ENCODE data around the gene ERC2. TPM values are rescaled to one million over a fixed set of nuclear protein-coding genes. Genes with fewer than 3 reads are reported as not detected.

Gene ERC2
- total RNA-seq, 1 experiment from 2014 or later, result 1.2 TPM

GRCh38 chr3:55827786-55828185 is 640.5 kb downstream of the ERC2 start:
- DNase-seq (ENCODE audit: low read depth), result no peak

DNA sequence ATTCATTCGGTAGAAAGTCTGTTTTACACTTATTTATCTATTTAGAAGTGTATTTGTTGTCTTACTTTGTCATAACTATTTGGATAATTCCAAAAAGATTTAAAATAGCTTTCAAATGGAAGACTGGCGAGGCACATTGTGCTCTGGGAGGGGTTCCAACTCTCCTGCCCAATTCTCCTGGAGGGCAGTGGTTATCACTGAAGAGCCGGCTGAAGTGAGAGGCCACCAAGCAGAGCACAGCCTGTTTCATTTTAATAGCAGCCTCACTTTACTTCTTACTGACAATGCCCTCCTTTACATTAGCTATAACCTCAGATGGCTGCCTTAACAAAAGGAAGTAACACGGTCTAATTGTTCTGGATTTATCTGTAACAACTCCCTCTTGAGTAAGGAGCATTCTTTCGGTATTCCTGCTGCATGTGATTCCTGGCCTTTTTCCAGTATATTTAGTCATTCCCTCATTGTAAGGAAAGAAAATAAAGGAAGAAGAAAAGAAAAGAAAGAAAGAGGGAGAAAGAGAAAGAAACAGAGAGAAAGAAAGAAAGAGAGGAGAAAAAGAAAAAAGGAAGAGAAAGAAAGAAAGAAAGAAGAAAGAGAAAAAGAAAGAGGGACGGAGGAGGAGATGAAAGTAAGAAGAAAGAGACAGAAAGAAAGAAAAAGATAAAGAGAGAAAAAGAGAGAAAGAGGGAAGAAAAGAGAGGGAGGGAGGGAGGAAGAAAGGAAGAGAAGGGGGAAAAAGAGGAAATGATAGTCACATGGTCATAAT is 641.4 kb downstream of the ERC2 start:
- DNase-seq (ENCODE audit: low read depth), result no peak

DNA sequence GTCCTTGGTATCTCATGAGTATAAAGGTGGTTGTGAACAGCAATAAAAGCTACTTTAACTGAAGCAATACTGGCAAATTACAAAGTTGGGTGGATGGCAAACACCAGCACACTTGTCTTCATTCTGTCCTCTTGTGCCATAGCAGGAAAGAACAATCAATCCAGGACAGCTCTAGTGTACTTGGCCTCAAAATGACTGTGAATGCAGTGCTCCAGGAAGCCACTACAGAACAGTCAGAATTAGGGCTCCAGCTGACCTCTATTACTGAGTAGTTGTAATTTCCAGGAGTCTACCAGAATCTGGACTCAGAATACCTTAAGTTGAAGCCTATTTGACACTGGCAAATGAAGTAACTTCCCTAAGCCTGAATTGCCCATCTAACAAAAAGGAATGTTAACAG is 642.2 kb downstream of the ERC2 start:
- DNase-seq (ENCODE audit: low read depth), result no peak

DNA sequence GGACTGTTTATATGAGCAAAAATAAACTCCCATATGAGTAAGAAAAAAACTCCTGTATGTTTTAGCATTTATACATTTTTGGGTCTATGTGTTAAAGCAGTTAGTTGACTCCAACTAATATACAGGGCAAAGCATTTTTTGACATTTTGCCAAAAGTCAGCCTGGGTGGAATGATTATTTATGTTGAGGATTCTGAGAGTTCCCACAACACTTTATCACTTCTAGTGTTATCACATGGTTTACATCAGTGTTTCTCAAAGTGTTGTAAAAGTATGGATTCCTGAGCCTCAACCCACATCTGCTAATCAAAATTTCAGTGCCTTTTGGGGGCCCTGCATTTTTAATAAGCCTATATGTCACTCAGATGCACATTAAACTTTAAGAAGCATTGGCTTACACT is 643.9 kb downstream of the ERC2 start:
- no peak for DNase-seq (ENCODE audit: low read depth)

GRCh38 chr3:55823829-55824228 is 644.4 kb downstream of the ERC2 start:
- DNase-seq (ENCODE audit: low read depth), result no peak

- DNase-seq (ENCODE audit: low read depth), result no peak
Measured at GRCh38 chr3:55823001-55823400, 645.3 kb downstream of the ERC2 start.

DNA sequence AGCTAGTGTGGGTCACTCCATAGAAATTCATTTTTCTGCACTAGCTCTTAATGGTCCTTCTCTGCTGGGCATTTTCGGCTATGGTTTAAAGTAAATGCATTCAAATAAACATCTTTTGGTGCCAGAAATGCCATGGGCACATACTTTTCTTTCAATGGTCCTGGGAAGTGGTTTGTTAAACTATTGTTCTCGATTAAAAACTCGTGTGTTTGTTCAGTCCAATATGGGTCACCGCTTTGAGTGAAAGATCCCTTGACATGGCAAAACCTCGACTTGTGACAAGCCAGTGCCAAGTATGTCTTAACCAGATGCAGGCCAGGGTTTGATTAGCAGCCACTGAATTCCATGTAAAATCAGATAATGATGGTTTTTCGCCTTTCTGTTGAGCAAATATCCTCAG is 649.3 kb downstream of the ERC2 start:
- peak; percentile 20 for DNase-seq (ENCODE audit: low read depth)

DNA sequence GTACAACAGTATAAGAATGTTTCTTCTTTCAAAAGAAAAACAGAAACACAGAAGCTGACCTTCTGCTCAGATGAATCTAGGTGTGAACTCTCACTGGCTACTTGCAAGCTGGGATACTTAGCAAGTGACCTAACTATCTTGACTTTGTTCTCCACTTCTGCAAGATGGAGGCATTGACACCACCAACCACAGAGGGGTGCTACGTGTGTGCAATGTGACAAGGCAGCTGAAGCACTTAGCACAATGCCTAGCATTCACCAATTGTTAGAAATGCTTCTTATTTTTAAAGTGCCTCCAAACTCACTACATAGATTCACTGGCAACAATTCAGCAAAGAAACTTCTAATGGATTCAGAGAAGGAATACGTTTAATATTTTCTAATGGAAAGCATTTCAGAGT is 649.8 kb downstream of the ERC2 start:
- peak; percentile 6 for DNase-seq (ENCODE audit: low read depth)

GRCh38 chr3:55816794-55817576 is 651.3 kb downstream of the ERC2 start:
- DNase-seq (ENCODE audit: low read depth), result no peak

DNA sequence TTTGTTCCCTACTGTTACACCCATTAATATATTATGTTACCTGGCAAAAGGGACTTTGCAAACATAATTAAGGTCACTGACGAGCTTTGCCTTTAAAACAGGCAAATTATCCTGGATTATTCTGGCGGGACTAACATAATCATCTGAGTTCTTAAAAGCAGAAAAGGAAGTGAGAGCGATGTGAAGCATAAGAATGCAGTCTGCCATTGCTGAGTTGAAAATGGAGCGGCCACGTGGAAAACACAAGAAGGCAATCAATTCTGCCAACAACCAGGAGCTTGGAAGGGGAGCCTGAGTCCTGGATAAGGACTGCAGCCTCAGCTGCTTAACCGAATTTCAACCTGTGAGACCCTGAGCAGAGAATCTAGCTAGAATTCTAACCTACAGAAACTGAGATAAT is 653.0 kb downstream of the ERC2 start:
- DNase-seq (ENCODE audit: low read depth), result no peak

GRCh38 chr3:55813268-55814097 is 654.8 kb downstream of the ERC2 start:
- peak; percentile 35 for DNase-seq (ENCODE audit: low read depth)

GRCh38 chr3:55812394-55813013 is 655.8 kb downstream of the ERC2 start:
- no peak for DNase-seq (ENCODE audit: low read depth)

GRCh38 chr3:55807210-55807609 is 661.1 kb downstream of the ERC2 start:
- DNase-seq (ENCODE audit: low read depth), result no peak

GRCh38 chr3:55805169-55805568 is 663.1 kb downstream of the ERC2 start:
- no peak for DNase-seq (ENCODE audit: low read depth)

GRCh38 chr3:55804170-55805095 is 663.8 kb downstream of the ERC2 start:
- DNase-seq (ENCODE audit: low read depth), result no peak

GRCh38 chr3:55802816-55803215 is 665.5 kb downstream of the ERC2 start:
- DNase-seq (ENCODE audit: low read depth), result no peak

DNA sequence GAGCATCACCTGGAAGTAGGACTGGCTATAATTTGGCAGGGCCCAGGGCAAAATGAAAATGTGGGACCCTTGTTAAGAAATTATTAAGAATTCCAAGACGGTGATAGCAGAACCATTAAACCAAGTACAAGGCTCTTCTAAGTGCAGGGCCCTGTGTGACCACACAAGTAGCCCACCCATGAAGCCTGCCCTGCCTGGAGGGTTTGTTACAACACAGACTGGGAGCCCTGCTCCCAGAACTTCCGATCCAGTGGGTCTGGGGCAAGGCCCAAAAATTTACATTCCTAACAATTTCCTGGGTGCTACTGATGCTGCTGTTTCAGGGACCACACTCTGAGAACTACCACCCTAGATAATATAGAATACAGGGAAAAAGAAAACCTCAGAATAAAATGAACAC is 666.6 kb downstream of the ERC2 start:
- DNase-seq (ENCODE audit: low read depth), result no peak

GRCh38 chr3:55801068-55801467 is 667.2 kb downstream of the ERC2 start:
- no peak for DNase-seq (ENCODE audit: low read depth)

GRCh38 chr3:55797775-55798174 is 670.5 kb downstream of the ERC2 start:
- no peak for DNase-seq (ENCODE audit: low read depth)

DNA sequence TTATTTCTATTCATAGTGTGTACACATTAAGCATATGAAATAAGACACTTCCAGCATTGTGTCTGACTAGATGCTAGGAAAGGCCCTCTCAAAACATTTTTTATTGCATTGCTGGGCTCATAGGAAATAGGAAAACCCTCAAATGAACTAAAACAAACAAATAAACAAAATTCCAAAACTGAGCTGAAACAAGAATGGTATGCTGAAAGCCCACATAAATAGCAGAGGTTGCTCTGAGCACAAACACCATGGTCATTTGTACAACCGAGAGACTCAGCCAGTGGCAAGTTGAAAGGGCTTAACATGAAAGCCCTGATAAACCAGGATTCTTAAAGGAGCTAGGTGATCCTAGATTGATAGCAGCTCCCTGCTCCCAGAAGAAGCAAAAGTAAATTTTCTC is 671.2 kb downstream of the ERC2 start:
- peak; percentile 1 for DNase-seq (ENCODE audit: low read depth)

DNA sequence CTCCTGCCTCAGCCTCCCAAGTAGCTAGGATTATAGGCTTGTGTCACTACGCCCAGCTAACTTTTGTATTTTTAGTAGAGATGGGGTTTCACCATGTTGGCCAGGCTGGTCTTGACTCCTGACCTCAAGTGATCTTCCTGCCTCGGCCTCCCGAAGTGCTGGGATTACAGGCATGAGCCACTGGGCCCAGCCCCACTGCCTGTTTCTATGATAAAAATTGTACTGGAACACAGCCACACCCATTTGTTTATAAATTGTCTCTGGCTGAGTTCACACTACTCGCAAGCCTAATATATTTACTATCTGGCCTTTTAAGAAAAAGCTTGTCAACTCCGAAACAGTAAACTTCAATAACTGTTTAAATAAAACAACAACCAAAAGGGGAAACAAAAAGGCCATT is 671.7 kb downstream of the ERC2 start:
- DNase-seq (ENCODE audit: low read depth), result peak; percentile 5
